ENCODE measurements around the gene NAV3.

NAV3 gene, protein sequence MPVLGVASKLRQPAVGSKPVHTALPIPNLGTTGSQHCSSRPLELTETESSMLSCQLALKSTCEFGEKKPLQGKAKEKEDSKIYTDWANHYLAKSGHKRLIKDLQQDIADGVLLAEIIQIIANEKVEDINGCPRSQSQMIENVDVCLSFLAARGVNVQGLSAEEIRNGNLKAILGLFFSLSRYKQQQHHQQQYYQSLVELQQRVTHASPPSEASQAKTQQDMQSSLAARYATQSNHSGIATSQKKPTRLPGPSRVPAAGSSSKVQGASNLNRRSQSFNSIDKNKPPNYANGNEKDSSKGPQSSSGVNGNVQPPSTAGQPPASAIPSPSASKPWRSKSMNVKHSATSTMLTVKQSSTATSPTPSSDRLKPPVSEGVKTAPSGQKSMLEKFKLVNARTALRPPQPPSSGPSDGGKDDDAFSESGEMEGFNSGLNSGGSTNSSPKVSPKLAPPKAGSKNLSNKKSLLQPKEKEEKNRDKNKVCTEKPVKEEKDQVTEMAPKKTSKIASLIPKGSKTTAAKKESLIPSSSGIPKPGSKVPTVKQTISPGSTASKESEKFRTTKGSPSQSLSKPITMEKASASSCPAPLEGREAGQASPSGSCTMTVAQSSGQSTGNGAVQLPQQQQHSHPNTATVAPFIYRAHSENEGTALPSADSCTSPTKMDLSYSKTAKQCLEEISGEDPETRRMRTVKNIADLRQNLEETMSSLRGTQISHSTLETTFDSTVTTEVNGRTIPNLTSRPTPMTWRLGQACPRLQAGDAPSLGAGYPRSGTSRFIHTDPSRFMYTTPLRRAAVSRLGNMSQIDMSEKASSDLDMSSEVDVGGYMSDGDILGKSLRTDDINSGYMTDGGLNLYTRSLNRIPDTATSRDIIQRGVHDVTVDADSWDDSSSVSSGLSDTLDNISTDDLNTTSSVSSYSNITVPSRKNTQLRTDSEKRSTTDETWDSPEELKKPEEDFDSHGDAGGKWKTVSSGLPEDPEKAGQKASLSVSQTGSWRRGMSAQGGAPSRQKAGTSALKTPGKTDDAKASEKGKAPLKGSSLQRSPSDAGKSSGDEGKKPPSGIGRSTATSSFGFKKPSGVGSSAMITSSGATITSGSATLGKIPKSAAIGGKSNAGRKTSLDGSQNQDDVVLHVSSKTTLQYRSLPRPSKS (N-terminal part only)

GRCh38 chr12:77830583-77831351, at the start of gene NAV3:
NAV3 (plus strand) TSS chr12:77830894; CDS start chr12:77831462, 568 bp downstream.
- DNase-seq (ENCODE audit: extremely low read depth in 1 of 2, low read depth in 1 of 2), result no peak

- no peak for DNase-seq (ENCODE audit: extremely low read depth in 1 of 2, low read depth in 1 of 2)
These were observed 48.7 kb upstream of the NAV3 start for GRCh38 chr12:77782034-77782433.

DNA sequence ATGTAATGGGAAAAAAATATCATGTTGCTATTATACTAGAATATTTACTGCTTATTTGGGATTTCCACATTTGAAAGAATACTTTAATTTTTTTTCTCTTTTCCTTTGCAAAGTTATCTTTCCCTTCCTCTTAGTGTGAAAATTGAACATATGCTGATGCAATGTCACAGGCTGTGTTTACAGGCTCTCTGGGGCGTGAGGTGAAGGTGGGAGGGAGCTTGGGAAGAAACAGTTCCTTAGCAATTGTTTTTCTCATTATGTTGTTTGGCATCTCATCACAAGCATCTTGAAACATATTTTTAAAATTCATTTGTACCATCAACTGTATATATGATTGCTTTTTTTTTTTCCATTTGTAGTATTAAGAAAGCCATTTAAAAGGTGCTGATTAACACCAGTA, 47.9 kb upstream of the NAV3 start:
- DNase-seq (ENCODE audit: extremely low read depth in 1 of 2, low read depth in 1 of 2), result no peak

DNA sequence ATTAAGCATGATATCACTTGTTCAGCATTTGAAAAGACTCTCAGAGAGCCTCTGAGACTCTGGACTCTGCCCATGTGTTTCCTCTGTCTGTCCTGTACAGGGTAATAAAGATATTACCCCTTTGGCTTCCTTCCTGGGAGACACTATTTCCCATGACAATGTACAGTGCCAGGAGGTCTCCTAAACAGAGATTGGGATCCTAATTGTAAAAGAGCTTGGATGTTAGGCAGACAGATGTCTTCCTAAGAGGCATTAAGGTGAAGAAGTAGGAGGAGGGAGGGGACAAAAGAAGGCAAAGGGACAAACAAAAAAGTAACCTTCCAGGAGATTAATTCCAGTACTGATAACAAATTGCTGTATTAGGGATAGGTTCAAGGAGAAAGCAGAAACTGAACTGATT, 45.5 kb upstream of the NAV3 start:
- DNase-seq (ENCODE audit: extremely low read depth in 1 of 2, low read depth in 1 of 2), result no peak

DNA sequence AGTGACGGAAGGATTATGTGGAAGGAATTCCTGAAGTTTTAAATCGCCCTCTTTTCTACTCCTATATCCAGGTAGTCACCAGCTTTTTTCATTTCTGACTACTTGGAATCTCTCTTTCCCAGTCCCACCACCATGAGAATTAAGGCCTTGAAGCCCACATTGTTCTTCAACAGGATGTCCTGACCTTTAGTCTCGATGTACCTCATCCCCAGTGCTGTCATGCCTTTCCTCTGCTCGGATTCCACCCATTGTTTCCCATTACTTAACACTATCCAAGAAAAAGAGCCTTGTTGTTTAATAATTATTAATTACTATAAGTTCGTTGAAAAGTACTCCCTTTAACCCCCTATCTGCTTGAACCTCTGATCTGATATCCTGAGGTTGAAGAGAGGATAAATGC, 44.0 kb upstream of the NAV3 start:
- DNase-seq (ENCODE audit: extremely low read depth in 1 of 2, low read depth in 1 of 2), result no peak

- no peak for DNase-seq (ENCODE audit: extremely low read depth in 1 of 2, low read depth in 1 of 2)
These were observed 42.2 kb upstream of the NAV3 start for GRCh38 chr12:77788231-77789168.

- DNase-seq (ENCODE audit: extremely low read depth in 1 of 2, low read depth in 1 of 2), result no peak
These were observed 35.0 kb upstream of the NAV3 start for GRCh38 chr12:77795699-77796098.

GRCh38 chr12:77796775-77797174, 33.9 kb upstream of the NAV3 start:
- DNase-seq (ENCODE audit: extremely low read depth in 1 of 2, low read depth in 1 of 2), result no peak

DNA sequence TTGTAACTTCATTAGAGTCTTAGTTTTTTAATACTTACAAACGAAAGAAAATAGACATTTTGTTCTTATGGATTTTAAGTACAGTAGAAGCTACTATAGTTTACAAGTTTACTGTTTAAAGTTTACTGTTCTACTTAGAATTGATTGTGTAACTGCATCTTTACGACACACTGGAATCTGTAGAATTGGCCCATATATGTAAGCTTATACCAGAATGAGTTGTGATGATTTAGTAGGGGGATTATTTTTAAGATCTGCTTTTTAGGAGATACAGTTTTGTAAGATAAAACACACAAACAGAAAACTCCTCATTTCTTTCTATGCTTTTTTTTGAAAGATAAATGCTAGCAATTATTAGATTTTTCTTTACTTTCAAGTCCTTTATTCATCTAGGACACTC, 30.2 kb upstream of the NAV3 start:
- DNase-seq (ENCODE audit: extremely low read depth in 1 of 2, low read depth in 1 of 2), result no peak

DNA sequence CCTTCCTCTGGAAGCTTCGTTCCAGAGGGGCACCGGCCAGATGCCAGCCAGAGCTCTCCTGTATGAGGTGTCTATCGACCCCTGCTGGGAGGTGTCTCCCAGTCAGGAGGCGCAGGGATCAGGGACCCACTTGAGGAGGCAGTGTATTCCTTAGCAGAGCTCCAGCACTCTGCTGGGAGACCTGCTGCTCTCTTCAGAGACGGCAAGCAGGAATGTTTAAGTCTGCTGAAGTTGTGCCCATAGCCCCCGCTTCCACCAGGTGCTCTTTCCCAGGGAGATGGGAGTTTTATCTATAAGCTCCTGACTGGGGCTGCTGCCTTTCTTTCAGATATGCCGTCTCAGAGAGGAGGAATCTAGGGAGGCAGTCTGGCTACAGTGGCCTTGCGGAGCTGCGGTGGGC, 22.2 kb upstream of the NAV3 start:
- DNase-seq (ENCODE audit: extremely low read depth in 1 of 2, low read depth in 1 of 2), result no peak

GRCh38 chr12:77813558-77813957, 17.1 kb upstream of the NAV3 start:
- no peak for DNase-seq (ENCODE audit: extremely low read depth in 1 of 2, low read depth in 1 of 2)

DNA sequence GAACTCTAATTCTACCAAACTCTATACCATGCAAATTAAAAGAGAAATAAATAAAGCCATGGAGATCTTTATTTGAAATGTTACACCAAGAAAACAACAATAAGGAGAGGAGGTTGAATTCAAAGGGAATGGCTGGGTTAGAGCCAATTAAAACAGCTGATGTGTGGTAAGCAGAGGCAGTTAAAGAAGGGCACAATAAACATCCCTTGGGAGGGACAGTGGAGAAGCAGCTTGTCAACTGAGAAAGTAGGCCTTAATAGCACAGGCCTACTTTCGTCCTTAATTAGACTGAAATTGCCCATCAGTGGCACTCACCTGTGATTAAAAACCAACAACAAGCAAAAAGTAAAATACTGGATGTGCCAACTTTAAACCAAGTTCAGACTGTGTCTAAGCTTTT, 16.3 kb upstream of the NAV3 start:
- no peak for DNase-seq (ENCODE audit: extremely low read depth in 1 of 2, low read depth in 1 of 2)

DNA sequence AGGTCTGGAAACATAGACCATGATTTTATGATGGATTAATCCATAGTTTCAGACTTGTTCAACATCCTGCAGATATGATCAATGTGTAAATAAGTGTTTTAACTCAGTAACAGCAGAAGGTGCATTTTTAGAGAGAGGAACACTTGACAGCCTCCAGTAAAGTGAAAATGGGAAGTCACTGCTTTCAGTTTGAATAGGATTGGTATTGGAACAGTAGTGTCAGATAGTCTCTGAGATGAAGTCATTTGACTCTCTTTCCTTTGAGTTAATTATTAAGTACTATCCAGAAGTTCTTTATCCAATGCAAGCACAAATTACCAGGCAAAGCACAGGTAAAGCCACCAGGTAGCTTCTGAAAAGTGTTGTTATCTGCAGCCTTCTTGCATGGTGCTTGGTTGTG, 14.5 kb upstream of the NAV3 start:
- DNase-seq (ENCODE audit: extremely low read depth in 1 of 2, low read depth in 1 of 2), result no peak

- DNase-seq (ENCODE audit: extremely low read depth in 1 of 2, low read depth in 1 of 2), result no peak
These were observed 13.4 kb upstream of the NAV3 start for GRCh38 chr12:77817276-77817675.

GRCh38 chr12:77818351-77818750, 12.3 kb upstream of the NAV3 start:
- no peak for DNase-seq (ENCODE audit: extremely low read depth in 1 of 2, low read depth in 1 of 2)

DNA sequence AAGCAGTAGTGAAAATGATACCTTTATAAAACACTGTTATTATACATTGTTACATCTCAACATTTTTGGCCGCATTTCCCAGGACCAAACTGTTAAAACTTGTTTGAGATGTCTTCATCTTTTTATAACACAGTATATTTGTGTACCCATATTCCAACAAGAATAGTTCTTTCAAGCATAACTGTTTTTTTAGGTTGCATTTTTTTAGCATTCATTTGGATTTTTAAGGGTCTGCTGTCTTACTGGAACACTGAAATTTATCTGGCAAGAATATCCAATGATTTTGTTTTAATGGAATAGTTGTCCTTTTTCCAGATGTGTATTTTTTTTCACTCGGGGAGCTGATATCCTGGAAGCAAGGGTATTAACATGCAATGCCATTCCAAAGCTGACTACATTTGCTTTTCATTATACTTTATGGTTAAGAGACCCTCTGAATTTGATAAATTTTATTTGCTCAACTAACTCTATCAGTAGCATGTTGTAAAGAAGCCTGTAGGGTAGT, 8.9 kb upstream of the NAV3 start:
- no peak for DNase-seq (ENCODE audit: extremely low read depth in 1 of 2, low read depth in 1 of 2)

DNA sequence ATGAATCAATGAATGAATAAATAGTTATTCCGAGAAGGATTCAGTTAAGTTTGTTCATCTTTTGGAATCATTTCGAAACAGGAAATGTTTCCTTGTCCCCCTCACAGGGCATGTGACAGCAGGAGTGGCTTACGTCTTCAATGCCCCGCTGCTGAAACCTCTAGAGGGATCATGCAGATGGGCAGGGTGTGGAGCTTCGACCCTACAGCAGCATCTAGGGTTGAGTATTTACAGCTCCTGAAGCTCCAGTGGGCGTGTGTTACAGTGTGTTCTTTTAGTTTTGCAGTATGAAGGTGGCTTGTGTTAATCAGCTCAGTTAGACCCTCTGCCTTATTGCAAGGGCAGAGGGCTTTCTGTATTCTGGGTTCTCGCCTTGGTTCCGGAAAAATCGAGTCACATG, 2.6 kb downstream of the NAV3 start:
- DNase-seq (ENCODE audit: extremely low read depth in 1 of 2, low read depth in 1 of 2), result no peak

DNA sequence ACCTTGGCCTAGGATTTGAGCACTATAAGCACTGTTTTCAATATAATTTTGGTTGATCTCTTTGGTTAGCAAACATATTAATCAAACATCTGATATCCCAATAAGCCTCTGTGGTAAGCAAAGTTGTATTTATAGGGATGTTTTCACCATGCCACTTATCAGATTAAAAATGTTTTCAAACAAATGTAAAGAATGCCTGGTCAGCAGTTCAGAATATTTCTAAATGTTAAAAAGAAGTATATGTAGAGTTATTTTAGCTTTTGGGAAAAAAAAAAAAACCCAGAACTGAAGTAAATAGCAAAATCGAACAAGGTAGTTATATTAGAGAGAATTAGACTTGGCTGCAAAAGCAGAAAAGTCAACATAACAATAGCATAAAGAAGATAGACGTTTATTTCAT, 3.9 kb downstream of the NAV3 start:
- DNase-seq (ENCODE audit: extremely low read depth in 1 of 2, low read depth in 1 of 2), result no peak

DNA sequence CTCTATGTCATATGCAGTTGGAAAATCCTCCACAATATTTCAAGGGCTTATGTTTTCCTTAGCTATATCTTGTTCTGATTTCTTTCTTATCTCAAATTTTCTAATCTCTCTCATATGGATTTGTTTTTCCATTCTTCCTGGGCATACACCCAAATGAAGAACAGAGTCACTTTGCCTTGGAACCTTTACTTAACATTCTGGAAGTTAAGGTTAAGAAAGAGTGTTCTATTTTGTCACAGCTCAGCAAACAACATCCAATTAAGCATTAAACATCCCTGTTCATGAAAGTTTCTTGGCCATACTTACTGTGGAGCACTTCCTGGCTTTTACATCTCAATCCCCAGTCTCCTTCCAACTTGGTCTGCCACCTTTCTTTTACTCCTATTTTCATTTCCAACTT, 5.3 kb downstream of the NAV3 start:
- DNase-seq (ENCODE audit: extremely low read depth in 1 of 2, low read depth in 1 of 2), result no peak

Measured in stimulated activated CD8-positive, alpha-beta memory T cell treated with anti-CD3 and anti-CD28 coated beads, Interleukin-7, amount 100 ng/mL, for 48 hours (primary cell).